Kidney (tissue), 14 donors: Measurements from ENCODE around the gene UBE2Z. TPM values are rescaled to one million over a fixed set of nuclear protein-coding genes. Genes with fewer than 3 reads are reported as not detected.
A peak's percentile ranks its signal among the peaks of the same experiment; 100 is the strongest.

Experiments
- DNase-seq, 5 donors: peaks; one replicate each; pipeline ENCODE4 v3.0.0-alpha.2; 2013 to 2020
- FAIRE-seq: peaks from 2 replicates; lab custom pipeline; 2012; peaks lifted over from hg19 to GRCh38; lab: Jason Lieb, UNC
- H3K27ac ChIP-seq, 2 donors: one replicate each; pipeline ENCODE4 v1.7.0; 2013; ENCODE audit warnings: low read depth in 2 of 2, low read length in 2 of 2, inconsistent platforms in 1 of 2
- H3K27me3 ChIP-seq: one replicate; pipeline ENCODE4 v1.7.1; 2013; ENCODE audit warnings: low read length, inconsistent platforms; ENCODE audit not compliant: control insufficient read depth, insufficient read depth
- H3K36me3 ChIP-seq, 3 donors: one replicate each; pipeline versions ENCODE4 v1.7.0 to v1.7.1; 2013; ENCODE audit warnings: low read length in 3 of 3, control low read depth in 1 of 3, inconsistent platforms in 1 of 3; ENCODE audit not compliant: insufficient read depth in 3 of 3, control insufficient read depth in 2 of 3
- H3K4me1 ChIP-seq, 3 donors: one replicate each; pipeline versions ENCODE4 v1.7.0 to v1.7.1; 2013; ENCODE audit warnings: low read length in 3 of 3, inconsistent platforms in 1 of 3, low read depth in 1 of 3; ENCODE audit not compliant: control insufficient read depth in 2 of 3, insufficient read depth in 2 of 3
- H3K4me3 ChIP-seq, 3 donors: one replicate each; pipeline versions ENCODE4 v1.7.0 to v1.8.1; 2013; ENCODE audit warnings: low read length in 3 of 3, control low read depth in 1 of 3, inconsistent platforms in 1 of 3
- H3K9ac ChIP-seq, 3 donors: one replicate each; pipeline versions ENCODE4 v1.7.0 to v1.7.1; 2013; ENCODE audit warnings: low read length in 3 of 3, control low read depth in 1 of 3, inconsistent platforms in 1 of 3
- H3K9me3 ChIP-seq, 3 donors: one replicate each; pipeline versions ENCODE4 v1.7.0 to v1.7.1; 2013; ENCODE audit warnings: low read length in 3 of 3, control low read depth in 1 of 3, inconsistent platforms in 1 of 3; ENCODE audit not compliant: control insufficient read depth in 2 of 3, insufficient read depth in 1 of 3
- intact Hi-C: fragments of 100-400 bp; cut with DNase I; formaldehyde crosslinking; loops from one replicate; pipeline ENCODE4 v1.11.1; 2022
- polyA plus RNA-seq: library from polyadenylated mRNA; stranded (reverse); fragments of 350-450 nt; fragmentation: Illumina TruSeq; extraction: RNeasy Lipid Tissue Mini Kit (QIAGEN cat#74804); gene quantifications from one replicate; pipeline ENCODE4 v1.2.3, GENCODE V29; 2014; ENCODE audit warnings: low read depth, low replicate concordance; ENCODE audit not compliant: insufficient read depth
- total RNA-seq: library from RNA; stranded (reverse); fragmentation: NEBNext Ultra II Directional; extraction: Animal tissue kit (Norgen Biotek cat#: 25700); gene quantifications from one replicate; pipeline ENCODE4 v1.2.1, GENCODE V29; 2021
- TF ChIP-seq, protein P1 (sequence below): IDR thresholded peaks from 3 replicates; pipeline ENCODE4 v1.5.1; 2012; ENCODE audit warnings: mild to moderate bottlenecking, moderate library complexity, borderline replicate concordance; ENCODE audit not compliant: insufficient read depth; ENCODE audit errors: extremely low read depth
- donor health status: control.
- donor health status: control.
- donor health status: control.
- donor health status: control.
- donor health status: control.
- donor health status: DM: yes; HTN: yes; CAD: no.
- donor health status: Normal renal cell carcinoma (clear cell type).

Gene UBE2Z
- total and polyA plus RNA-seq, 2 donors from 2014 or later: 47.5 to 86.7 TPM

DNA sequence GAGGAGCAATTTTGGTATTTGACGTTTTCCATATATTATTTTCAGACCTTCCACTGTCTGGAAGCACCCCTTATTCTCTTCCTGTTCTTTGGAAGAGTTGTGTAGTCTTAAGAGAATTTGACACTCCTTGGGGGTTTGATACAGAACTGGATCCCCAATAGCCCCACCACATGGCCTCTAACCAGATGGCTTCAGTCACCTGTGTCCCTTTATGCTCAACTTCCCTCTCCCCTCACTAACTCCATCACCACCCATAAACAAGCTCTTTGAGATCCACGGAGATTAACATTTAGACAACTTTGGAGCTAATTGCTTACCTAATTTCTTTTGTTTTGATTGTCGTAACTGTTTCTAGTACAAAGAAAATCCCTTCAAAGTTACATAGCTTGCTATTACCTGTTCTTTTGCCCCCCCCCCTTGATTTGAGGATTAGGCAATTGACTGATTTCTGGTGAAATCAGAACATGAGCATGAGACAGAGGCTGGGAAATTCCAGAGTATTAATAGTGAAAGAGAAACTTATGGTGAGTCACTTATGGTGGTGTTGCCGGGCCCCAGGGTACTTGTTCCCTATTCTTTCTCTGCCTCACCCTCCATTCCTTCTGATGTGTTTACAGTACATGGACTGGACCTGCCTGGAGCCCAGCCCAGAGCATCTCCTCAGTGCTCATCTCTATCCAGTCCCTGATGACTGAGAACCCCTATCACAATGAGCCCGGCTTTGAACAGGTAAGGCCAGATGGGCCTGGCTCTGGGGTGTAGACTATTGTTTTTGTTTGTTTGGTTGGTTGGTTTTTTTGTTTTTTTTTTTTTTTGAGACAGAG, 7.5 kb downstream of the UBE2Z start:
- no peak for DNase-seq

DNA sequence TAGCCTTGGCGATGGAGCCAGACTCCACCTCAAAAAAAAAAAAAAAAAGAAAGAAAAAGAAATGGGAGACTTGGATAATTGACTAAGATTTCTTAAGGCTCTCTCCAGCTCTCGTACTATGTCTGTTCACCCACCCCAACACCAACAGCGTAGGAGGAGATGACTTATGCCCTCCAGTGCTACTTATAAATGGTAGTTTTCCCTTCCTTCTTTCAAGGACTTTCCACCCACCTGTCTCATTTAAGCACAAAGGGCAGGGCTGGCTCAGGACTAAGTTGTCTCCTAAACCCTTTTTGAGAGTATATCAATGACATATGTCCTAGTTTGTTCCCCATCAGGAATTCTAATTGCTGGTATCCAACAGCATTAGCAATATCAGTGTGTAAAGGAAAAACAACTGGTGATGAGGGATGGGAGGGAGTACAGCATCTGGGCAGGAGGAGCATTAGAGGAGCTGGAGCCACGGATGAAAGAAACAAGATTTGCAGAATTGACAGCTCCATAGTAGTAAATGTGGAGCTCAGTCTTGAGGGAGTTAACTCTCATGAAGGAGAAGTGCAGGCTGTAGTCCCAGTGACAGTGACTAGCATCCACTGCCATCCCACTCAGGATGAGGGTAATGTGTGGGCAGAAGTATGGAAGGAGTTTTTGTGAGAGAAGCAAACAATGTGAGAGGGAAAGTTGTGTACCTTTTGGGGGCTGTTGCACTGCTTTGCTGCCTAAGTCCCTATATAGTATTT, 17.2 kb downstream of the UBE2Z start:
- DNase-seq (no peak), FAIRE-seq (no peak)
- Histone ChIP-seq H3K27me3 (no peaks in the 10 kb centered on the region), H3K4me3 (no peak overlapping the region), H3K36me3 (peaks cover 20 to 64% (median 45%) of the 10 kb centered on the region in 3 donors), H3K9ac (no peak overlapping the region), H3K9me3 (no peaks in the 10 kb centered on the region), H3K4me1 (no peaks in the 10 kb centered on the region), H3K27ac (no peak overlapping the region)
- intact Hi-C loops: no loop called here
- TF ChIP-seq, protein P1, sequence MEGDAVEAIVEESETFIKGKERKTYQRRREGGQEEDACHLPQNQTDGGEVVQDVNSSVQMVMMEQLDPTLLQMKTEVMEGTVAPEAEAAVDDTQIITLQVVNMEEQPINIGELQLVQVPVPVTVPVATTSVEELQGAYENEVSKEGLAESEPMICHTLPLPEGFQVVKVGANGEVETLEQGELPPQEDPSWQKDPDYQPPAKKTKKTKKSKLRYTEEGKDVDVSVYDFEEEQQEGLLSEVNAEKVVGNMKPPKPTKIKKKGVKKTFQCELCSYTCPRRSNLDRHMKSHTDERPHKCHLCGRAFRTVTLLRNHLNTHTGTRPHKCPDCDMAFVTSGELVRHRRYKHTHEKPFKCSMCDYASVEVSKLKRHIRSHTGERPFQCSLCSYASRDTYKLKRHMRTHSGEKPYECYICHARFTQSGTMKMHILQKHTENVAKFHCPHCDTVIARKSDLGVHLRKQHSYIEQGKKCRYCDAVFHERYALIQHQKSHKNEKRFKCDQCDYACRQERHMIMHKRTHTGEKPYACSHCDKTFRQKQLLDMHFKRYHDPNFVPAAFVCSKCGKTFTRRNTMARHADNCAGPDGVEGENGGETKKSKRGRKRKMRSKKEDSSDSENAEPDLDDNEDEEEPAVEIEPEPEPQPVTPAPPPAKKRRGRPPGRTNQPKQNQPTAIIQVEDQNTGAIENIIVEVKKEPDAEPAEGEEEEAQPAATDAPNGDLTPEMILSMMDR: no peak

More for the DNA sequence above, 7.5 kb downstream of the UBE2Z start:
- Histone ChIP-seq H3K27ac (peak overlapping the region in 1 of 2 donors; percentile 35), H3K9me3 (no peaks in the 10 kb centered on the region), H3K36me3 (peaks cover 6 to 34% (median 21%) of the 10 kb centered on the region in 3 donors), H3K27me3 (no peaks in the 10 kb centered on the region), H3K9ac (peak overlapping the region in 1 of 3 donors; percentile 26), H3K4me3 (no peak overlapping the region), H3K4me1 (peaks cover 0 to 12% (median 6%) of the 10 kb centered on the region in 3 donors)
- FAIRE-seq: no peak
- TF ChIP-seq, protein P1: no peak
- intact Hi-C loops: no loop called here

DNA sequence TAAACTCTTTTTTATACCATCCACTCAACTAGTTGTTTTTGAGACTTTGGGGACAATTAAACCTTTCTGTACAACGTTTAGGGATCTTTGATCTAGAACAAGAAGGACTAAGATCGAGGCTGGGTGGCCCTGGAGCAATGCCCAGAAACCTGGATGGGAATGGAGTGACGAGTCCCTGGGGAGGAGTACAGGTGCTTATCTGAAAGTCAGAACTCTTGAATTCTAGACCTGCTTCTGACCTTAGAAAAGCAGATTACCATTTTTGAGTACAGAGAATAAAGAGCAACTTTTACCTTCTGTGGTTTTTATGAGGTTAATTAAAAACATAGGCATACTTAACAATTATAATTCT, 17.8 kb downstream of the UBE2Z start:
- no peak overlapping the region for H3K27ac ChIP-seq
- H3K27me3 ChIP-seq: no peaks in the 10 kb centered on the region
- H3K9me3 ChIP-seq: no peaks in the 10 kb centered on the region
- no peak overlapping the region for H3K9ac ChIP-seq
- DNase-seq (no peak), FAIRE-seq (no peak)
- TF ChIP-seq, protein P1: no peak
- H3K4me3 ChIP-seq: no peak overlapping the region
- intact Hi-C loops: no loop called here
- H3K4me1 ChIP-seq: no peaks in the 10 kb centered on the region
- peaks cover 21 to 59% (median 45%) of the 10 kb centered on the region in 3 donors for H3K36me3 ChIP-seq
